HepG2 (cell line): ENCODE measurements around the gene FOXK2. TPM values are rescaled to one million over a fixed set of nuclear protein-coding genes. Genes with fewer than 3 reads are reported as not detected.
A peak's percentile ranks its signal among the peaks of the same experiment; 100 is the strongest.

Experiments used
- ATAC-seq: fragments of 200-7000 bp; cut with Tn5 transposase; 3 replicates; pipeline ENCODE4 v1.9.1; 2020; ENCODE audit warnings: mild to moderate bottlenecking, moderate library complexity
- BruUV-seq: library from RNA; stranded (reverse); fragments of 400-500 nt; replicated peaks from 2 replicates; lab custom pipeline; 2021; lab: Mats Ljungman, UMichigan
- CTCF ChIA-PET: fragments of 300-600 bp; formaldehyde crosslinking; extraction: SDS; loops from one replicate; lab custom pipeline; 2021; ENCODE audit warnings: low total read pairs, inconsistent platforms, low intra/inter-chr PET ratio; lab: Yijun Ruan, JAX
- POLR2A ChIA-PET: fragments of 350-600 bp; sonication (Branson Sonifier 250); formaldehyde crosslinking; loops from one replicate; lab custom pipeline; 2020; ENCODE audit warnings: antibody characterized with exemption, inconsistent platforms; lab: Yijun Ruan, JAX
- DNase-seq: peaks from one replicate; pipeline ENCODE4 v3.0.0-alpha.2; 2015; ENCODE audit warnings: low spot score
- FAIRE-seq: peaks from 3 replicates; lab custom pipeline; 2011; peaks lifted over from hg19 to GRCh38; lab: Jason Lieb, UNC
- H2AFZ ChIP-seq: one replicate; pipeline ENCODE4 v1.6.1; 2011; ENCODE audit warnings: low read length, inconsistent platforms
- H3K27ac ChIP-seq: fragments of 300-600 bp; 3 replicates; pipeline ENCODE4 v1.8.0; 2011; ENCODE audit warnings: mixed run types, mild to moderate bottlenecking, mixed read lengths, low read length, inconsistent platforms; ENCODE audit not compliant: insufficient read depth; ENCODE audit errors: extremely low read length
- H3K27me3 ChIP-seq, 2 experiments: fragments of 200-600 bp in 1 of 2; 2 replicates in 1 of 2; 3 replicates in 1 of 2; pipeline versions ENCODE4 v1.6.0 to v1.8.0; 2011; ENCODE audit warnings: low read length in 2 of 2, mild to moderate bottlenecking in 2 of 2, moderate library complexity in 2 of 2, inconsistent platforms in 1 of 2; ENCODE audit not compliant: insufficient read depth in 2 of 2, control insufficient read depth in 1 of 2
- H3K36me3 ChIP-seq, 2 experiments: fragments of 200-600 bp in 1 of 2; replicated peaks in 1 of 2; 2 replicates in 1 of 2; 3 replicates in 1 of 2; pipeline versions ENCODE4 v1.5.1 to v1.8.0; 2011; ENCODE audit warnings: low read length in 2 of 2, inconsistent platforms in 1 of 2; ENCODE audit not compliant: insufficient read depth in 2 of 2, control insufficient read depth in 1 of 2
- H3K4me1 ChIP-seq: 2 replicates; pipeline ENCODE4 v1.5.1; 2012; ENCODE audit warnings: low read length, inconsistent platforms; ENCODE audit not compliant: insufficient read depth
- H3K4me2 ChIP-seq: 2 replicates; pipeline ENCODE4 v1.6.0; 2011; ENCODE audit warnings: low read depth, low read length, inconsistent platforms
- H3K4me3 ChIP-seq, 3 experiments: fragments of 200-600 bp in 1 of 3; sonication (generic), shearing (Covaris generic) in 1 of 3; replicated peaks in 1 of 3; 2 replicates each; pipeline ENCODE4 v1.5.1; 2011 to 2016; ENCODE audit warnings: low read length in 3 of 3, inconsistent platforms in 2 of 3, low read depth in 2 of 3, mild to moderate bottlenecking in 2 of 3, control low read depth in 1 of 3, mixed read lengths in 1 of 3; ENCODE audit not compliant: insufficient read depth in 1 of 3
- H3K79me2 ChIP-seq: one replicate; pipeline ENCODE4 v1.6.1; 2011; ENCODE audit warnings: low read length, inconsistent platforms; ENCODE audit not compliant: insufficient read depth
- H3K9ac ChIP-seq: 2 replicates; pipeline ENCODE4 v1.6.0; 2011; ENCODE audit warnings: mild to moderate bottlenecking, low read depth, low read length, inconsistent platforms; ENCODE audit not compliant: insufficient read depth
- H3K9me3 ChIP-seq: 2 replicates; pipeline ENCODE4 v1.5.1; 2012; ENCODE audit warnings: mild to moderate bottlenecking, low read length
- H4K20me1 ChIP-seq: 2 replicates; pipeline ENCODE4 v1.6.0; 2011; ENCODE audit warnings: inconsistent platforms, mild to moderate bottlenecking, low read length, moderate library complexity; ENCODE audit not compliant: insufficient read depth
- HOXA3 ChIP-seq: sonication (generic); formaldehyde crosslinking; IDR thresholded peaks from 2 replicates; pipeline ENCODE4 v1.5.0; 2020; ENCODE audit warnings: missing genetic modification reagents
- HOXD1 ChIP-seq: sonication (generic); formaldehyde crosslinking; IDR thresholded peaks from 2 replicates; pipeline ENCODE4 v1.5.0; 2020; ENCODE audit warnings: missing genetic modification reagents
- MED1 ChIP-seq: sonication (generic); formaldehyde crosslinking; IDR thresholded peaks from 2 replicates; pipeline ENCODE4 v1.4.0; 2020; ENCODE audit warnings: missing genetic modification reagents
- MED13 ChIP-seq: sonication (generic); formaldehyde crosslinking; IDR thresholded peaks from 2 replicates; pipeline ENCODE4 v1.5.0; 2020; ENCODE audit warnings: missing genetic modification reagents
- PCBP1 ChIP-seq: fragments of 200-400 bp; formaldehyde crosslinking; IDR thresholded peaks from 2 replicates; pipeline ENCODE4 v1.6.1; 2017; ENCODE audit warnings: mild to moderate bottlenecking, low read depth, low read length, borderline replicate concordance
- RBM22 ChIP-seq: fragments of 200-400 bp; formaldehyde crosslinking; optimal IDR thresholded peaks from 2 replicates; pipeline ENCODE3; 2017; ENCODE audit warnings: mild to moderate bottlenecking, low read length, moderate library complexity
- RXRB ChIP-seq: IDR thresholded peaks from 2 replicates; pipeline ENCODE4 v1.6.1; 2016; ENCODE audit warnings: borderline replicate concordance, missing genetic modification reagents, missing compliant biosample characterization
- SMAD9 ChIP-seq: sonication (generic); formaldehyde crosslinking; IDR thresholded peaks from 2 replicates; pipeline ENCODE4 v1.5.1; 2020; ENCODE audit warnings: mild to moderate bottlenecking, missing genetic modification reagents
- SMARCE1 ChIP-seq: fragments of 450-650 bp; IDR thresholded peaks from 2 replicates; pipeline ENCODE4 v1.6.1; 2017; ENCODE audit warnings: borderline replicate concordance
- TARDBP ChIP-seq: sonication (generic); formaldehyde crosslinking; IDR thresholded peaks from 2 replicates; pipeline ENCODE4 v1.8.0; 2022; ENCODE audit warnings: mild to moderate bottlenecking, missing genetic modification reagents
- ZBTB38 ChIP-seq: sonication (generic); formaldehyde crosslinking; IDR thresholded peaks from 2 replicates; pipeline ENCODE4 v1.5.1; 2020; ENCODE audit warnings: mild to moderate bottlenecking, missing genetic modification reagents
- ZNF441 ChIP-seq: sonication (generic); formaldehyde crosslinking; IDR thresholded peaks from 2 replicates; pipeline ENCODE4 v1.7.0; 2021; ENCODE audit warnings: missing genetic modification reagents, borderline replicate concordance
- ZNF570 ChIP-seq: sonication (generic); formaldehyde crosslinking; IDR thresholded peaks from 2 replicates; pipeline ENCODE4 v1.4.0; 2020; ENCODE audit warnings: mild to moderate bottlenecking, missing genetic modification reagents, borderline replicate concordance
- ZNF572 ChIP-seq: sonication (generic); formaldehyde crosslinking; IDR thresholded peaks from 2 replicates; pipeline ENCODE4 v1.5.1; 2020; ENCODE audit warnings: mild to moderate bottlenecking, missing genetic modification reagents
- ZNF772 ChIP-seq: sonication (generic); formaldehyde crosslinking; IDR thresholded peaks from 2 replicates; pipeline ENCODE4 v1.5.0; 2020; ENCODE audit warnings: mild to moderate bottlenecking, missing genetic modification reagents
- ZNF777 ChIP-seq: sonication (generic); formaldehyde crosslinking; IDR thresholded peaks from 2 replicates; pipeline ENCODE4 v1.4.0; 2020; ENCODE audit warnings: missing genetic modification reagents
- WGBS: methylation state at CpG from one replicate; pipeline ENCODE4 v1.1.6; 2017; ENCODE audit warnings: low lambda C conversion rate; 5-methylcytosine and 5-hydroxymethylcytosine counted together
- in situ Hi-C: cut with HindIII; loops from 2 replicates; pipeline ENCODE4 v1.10.0; 2017; ENCODE audit warnings: low pct_unique_long_range_greater_than_20kb; ENCODE audit not compliant: extremely low pct_ligation_motif_present
- intact Hi-C: fragments of 100-400 bp; cut with micrococcal nuclease; formaldehyde crosslinking; loops from one replicate; pipeline ENCODE4 v1.10.0; 2022; ENCODE audit not compliant: unreplicated experiment
- polyA plus RNA-seq, 8 experiments: library from polyadenylated mRNA; depleted of rRNA in 3 of 8; stranded (reverse) in 7 of 8; unstranded in 1 of 8; fragments of >200 nt; fragmentation: Illumina TruSeq in 4 of 8; extraction: Trizol in 4 of 8; gene quantifications; 2 replicates each; pipeline versions ENCODE4 v1.2.1 to v1.2.3, GENCODE V29; 2011 to 2016; ENCODE audit warnings: low read depth in 4 of 8, missing spikeins in 1 of 8, mixed read lengths in 1 of 8; ENCODE audit not compliant: insufficient read depth in 1 of 8
- total RNA-seq, 5 experiments: library from RNA; depleted of rRNA; stranded (reverse); fragments of >200 nt; fragmentation: Illumina TruSeq; extraction: Trizol; gene quantifications; 2 replicates each; pipeline ENCODE4 v1.2.3, GENCODE V29; 2016; ENCODE audit warnings: low read depth in 1 of 5
- TF ChIP-seq, protein P1 (sequence below): sonication (generic); formaldehyde crosslinking; IDR thresholded peaks from 2 replicates; pipeline ENCODE4 v1.5.1; 2020; ENCODE audit warnings: missing genetic modification reagents, mild to moderate bottlenecking, borderline replicate concordance
- TF ChIP-seq, protein P2 (sequence below): sonication (generic); formaldehyde crosslinking; IDR thresholded peaks from 2 replicates; pipeline ENCODE4 v1.4.0; 2020; ENCODE audit warnings: missing genetic modification reagents, borderline replicate concordance

Gene FOXK2
- total and polyA plus RNA-seq, 2 of the 13 experiments (the other 11 are each of a cell fraction or from before 2014, with no cell fraction given), result 67.1 to 67.2 TPM

DNA sequence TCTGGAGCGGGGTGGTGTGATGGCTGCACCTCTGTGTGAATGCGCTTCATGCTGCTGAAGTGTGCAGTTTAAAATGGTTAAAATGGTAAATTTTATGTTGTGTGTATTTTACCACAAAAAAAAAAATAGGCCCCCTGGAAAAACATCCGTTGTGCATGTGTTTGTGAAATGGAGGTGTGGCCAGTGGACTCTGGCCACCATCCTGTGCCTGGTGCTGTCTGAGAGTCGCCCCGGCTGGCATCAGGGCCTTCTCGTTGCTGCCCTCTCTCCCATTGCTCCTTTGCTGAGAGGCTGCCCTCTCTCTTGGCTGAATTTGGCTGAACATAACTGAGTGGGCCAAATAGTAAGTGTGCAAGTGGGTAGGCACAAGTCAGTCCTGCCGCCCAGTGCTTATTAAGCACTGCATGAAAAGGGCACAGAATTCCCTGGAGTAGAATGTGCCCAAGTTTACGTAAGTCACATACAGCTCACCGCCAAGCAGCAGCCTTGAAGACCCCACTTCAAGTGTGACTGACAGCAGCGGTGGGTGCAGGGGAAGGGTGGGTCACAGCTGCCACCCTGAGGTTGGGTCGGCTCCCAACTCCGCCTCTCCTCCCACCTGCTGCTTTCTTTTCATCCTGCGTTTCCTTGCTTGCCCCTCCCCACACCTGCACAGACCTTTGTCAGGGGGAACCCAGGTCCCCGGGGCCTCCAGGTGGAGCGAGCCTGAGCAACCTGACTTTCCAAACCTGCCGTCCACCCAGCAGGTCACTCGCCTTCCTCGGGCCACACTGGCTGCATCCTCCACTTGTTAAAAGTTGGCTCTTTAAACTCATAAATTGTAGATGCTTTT lies 46.8 kb downstream of the FOXK2 start (continued):
- TF ChIP-seq, protein P1, sequence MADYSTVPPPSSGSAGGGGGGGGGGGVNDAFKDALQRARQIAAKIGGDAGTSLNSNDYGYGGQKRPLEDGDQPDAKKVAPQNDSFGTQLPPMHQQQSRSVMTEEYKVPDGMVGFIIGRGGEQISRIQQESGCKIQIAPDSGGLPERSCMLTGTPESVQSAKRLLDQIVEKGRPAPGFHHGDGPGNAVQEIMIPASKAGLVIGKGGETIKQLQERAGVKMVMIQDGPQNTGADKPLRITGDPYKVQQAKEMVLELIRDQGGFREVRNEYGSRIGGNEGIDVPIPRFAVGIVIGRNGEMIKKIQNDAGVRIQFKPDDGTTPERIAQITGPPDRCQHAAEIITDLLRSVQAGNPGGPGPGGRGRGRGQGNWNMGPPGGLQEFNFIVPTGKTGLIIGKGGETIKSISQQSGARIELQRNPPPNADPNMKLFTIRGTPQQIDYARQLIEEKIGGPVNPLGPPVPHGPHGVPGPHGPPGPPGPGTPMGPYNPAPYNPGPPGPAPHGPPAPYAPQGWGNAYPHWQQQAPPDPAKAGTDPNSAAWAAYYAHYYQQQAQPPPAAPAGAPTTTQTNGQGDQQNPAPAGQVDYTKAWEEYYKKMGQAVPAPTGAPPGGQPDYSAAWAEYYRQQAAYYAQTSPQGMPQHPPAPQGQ, result 0 out of 2 replicates have a peak, but pooled peaks have one; percentile 48
- TF ChIP-seq SMAD9 (no peak), MED1 (CRISPR knock-in tag) (peak; percentile 51), ZNF572 (0 out of 2 replicates have a peak, but pooled peaks have one; percentile 48), HOXA3 (peak; percentile 53), HOXD1 (CRISPR knock-in tag) (no peak), RXRB (CRISPR knock-in tag) (peak; percentile 27; the same call in 1 of the 2 replicates)

DNA sequence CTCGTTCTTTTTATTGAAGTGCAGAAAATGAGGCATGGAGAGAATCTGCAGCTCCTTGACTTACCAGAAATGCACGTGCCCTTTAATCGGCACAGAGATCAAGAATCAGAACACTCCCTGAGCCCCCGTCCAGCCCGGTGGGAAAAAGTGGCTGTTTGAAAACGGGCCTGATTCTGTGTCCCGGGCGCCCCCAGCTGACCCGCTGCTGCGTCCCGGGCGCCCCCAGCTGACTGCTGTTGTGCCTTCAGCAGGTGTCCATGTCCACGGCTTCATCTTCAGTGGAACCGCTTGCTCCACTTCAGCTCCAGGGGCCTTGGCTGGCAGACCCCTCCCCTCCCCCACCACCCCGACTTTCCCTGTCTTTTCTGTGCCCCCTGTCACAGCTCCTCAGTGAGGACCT lies 47.8 kb downstream of the FOXK2 start:
- Histone ChIP-seq H2AFZ (no peak overlapping the region), H3K4me3 (no peak overlapping the region), H3K9me3 (no peaks in the 10 kb centered on the region), H3K4me2 (no peak overlapping the region), H3K9ac (no peak overlapping the region), H3K36me3 (peaks cover 27 to 62% of the 10 kb centered on the region in 2 experiments), H4K20me1 (peaks cover 20% of the 10 kb centered on the region; the same call in 1 of the 2 replicates), H3K79me2 (peaks cover 70% of the 10 kb centered on the region), H3K27ac (peak overlapping the region; percentile 87), H3K4me1 (peaks cover 82% of the 10 kb centered on the region), H3K27me3 (no peaks in the 10 kb centered on the region)
- FAIRE-seq (no peak), DNase-seq (no peak), ATAC-seq (no peak)
- WGBS, result 89% methylated on average over 15 of the region's 15 CpGs
- in situ Hi-C loops (no loop called here), intact Hi-C loops (no loop called here)
- no TSS peak for BruUV-seq
- POLR2A ChIA-PET, result interaction anchor here (0.7 to 3.1 kb wide), 9 partner anchors 7 to 469 kb away, joined by 3 to 13 read pairs (median 5); no protein-coding TSS in a partner anchor
- TF ChIP-seq TARDBP (CRISPR knock-in tag), result no peak
- no peak for TF ChIP-seq ZNF441 (CRISPR knock-in tag)
- no peak for TF ChIP-seq ZNF772
- TF ChIP-seq ZNF570 (CRISPR knock-in tag), result no peak
- peak; percentile 21 for TF ChIP-seq RBM22
- no peak for TF ChIP-seq ZNF777 (CRISPR knock-in tag)
- TF ChIP-seq MED13 (CRISPR knock-in tag), result 0 out of 2 replicates have a peak, but pooled peaks have one; percentile 33
- no peak for TF ChIP-seq SMARCE1
- 0 out of 2 replicates have a peak, but pooled peaks have one; percentile 36 for TF ChIP-seq PCBP1
- peak; percentile 40; the same call in 1 of the 2 replicates for TF ChIP-seq ZBTB38 (CRISPR knock-in tag)
- TF ChIP-seq, protein P2, sequence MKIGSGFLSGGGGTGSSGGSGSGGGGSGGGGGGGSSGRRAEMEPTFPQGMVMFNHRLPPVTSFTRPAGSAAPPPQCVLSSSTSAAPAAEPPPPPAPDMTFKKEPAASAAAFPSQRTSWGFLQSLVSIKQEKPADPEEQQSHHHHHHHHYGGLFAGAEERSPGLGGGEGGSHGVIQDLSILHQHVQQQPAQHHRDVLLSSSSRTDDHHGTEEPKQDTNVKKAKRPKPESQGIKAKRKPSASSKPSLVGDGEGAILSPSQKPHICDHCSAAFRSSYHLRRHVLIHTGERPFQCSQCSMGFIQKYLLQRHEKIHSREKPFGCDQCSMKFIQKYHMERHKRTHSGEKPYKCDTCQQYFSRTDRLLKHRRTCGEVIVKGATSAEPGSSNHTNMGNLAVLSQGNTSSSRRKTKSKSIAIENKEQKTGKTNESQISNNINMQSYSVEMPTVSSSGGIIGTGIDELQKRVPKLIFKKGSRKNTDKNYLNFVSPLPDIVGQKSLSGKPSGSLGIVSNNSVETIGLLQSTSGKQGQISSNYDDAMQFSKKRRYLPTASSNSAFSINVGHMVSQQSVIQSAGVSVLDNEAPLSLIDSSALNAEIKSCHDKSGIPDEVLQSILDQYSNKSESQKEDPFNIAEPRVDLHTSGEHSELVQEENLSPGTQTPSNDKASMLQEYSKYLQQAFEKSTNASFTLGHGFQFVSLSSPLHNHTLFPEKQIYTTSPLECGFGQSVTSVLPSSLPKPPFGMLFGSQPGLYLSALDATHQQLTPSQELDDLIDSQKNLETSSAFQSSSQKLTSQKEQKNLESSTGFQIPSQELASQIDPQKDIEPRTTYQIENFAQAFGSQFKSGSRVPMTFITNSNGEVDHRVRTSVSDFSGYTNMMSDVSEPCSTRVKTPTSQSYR (CRISPR knock-in tag), result peak; percentile 7; the same call in 1 of the 2 replicates
- CTCF ChIA-PET, result no interaction called here
